GM13977 (cell line): ENCODE results near the gene NAP1L4.

Source experiments
- DNase-seq: peaks from one replicate; pipeline ENCODE4 v3.0.0; 2012; ENCODE audit warnings: low spot score
- in situ Hi-C: fragments of 300-500 bp; cut with MboI; formaldehyde crosslinking; loops from one replicate; pipeline ENCODE4 v1.12.0; 2022; ENCODE audit warnings: low sequenced_read_pairs, low pct_unique_long_range_greater_than_20kb, mixed read lengths, inconsistent platforms; ENCODE audit not compliant: unreplicated experiment
- TF ChIP-seq, protein P1 (sequence below): IDR thresholded peaks from 2 replicates; pipeline ENCODE4 v1.5.1; 2012; ENCODE audit warnings: mild to moderate bottlenecking, control low read depth; ENCODE audit not compliant: insufficient read depth; ENCODE audit errors: extremely low read depth, missing control alignments

The NAP1L4 gene

DNA sequence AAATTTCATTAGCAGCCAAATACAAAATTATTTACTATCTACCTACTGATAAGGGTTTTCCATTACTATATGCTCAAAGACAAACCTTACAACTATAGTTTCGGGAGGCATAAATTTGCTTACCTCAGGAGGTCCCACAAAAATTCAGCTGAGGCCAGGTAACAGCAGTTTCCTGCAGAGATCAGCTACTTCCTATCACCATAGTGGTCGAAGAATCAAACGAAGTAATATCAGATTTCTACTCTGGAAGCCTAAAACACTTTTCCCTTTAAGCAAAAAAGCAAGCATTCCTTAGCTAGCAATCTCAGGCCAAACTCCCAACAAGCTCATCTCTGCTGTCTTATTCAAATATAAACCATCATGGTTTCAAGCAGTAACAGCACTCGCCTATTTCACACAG, 3.1 kb downstream of the NAP1L4 start:
- no peak for DNase-seq
- in situ Hi-C loops: no loop called here
- TF ChIP-seq, protein P1, sequence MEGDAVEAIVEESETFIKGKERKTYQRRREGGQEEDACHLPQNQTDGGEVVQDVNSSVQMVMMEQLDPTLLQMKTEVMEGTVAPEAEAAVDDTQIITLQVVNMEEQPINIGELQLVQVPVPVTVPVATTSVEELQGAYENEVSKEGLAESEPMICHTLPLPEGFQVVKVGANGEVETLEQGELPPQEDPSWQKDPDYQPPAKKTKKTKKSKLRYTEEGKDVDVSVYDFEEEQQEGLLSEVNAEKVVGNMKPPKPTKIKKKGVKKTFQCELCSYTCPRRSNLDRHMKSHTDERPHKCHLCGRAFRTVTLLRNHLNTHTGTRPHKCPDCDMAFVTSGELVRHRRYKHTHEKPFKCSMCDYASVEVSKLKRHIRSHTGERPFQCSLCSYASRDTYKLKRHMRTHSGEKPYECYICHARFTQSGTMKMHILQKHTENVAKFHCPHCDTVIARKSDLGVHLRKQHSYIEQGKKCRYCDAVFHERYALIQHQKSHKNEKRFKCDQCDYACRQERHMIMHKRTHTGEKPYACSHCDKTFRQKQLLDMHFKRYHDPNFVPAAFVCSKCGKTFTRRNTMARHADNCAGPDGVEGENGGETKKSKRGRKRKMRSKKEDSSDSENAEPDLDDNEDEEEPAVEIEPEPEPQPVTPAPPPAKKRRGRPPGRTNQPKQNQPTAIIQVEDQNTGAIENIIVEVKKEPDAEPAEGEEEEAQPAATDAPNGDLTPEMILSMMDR: no peak

DNA sequence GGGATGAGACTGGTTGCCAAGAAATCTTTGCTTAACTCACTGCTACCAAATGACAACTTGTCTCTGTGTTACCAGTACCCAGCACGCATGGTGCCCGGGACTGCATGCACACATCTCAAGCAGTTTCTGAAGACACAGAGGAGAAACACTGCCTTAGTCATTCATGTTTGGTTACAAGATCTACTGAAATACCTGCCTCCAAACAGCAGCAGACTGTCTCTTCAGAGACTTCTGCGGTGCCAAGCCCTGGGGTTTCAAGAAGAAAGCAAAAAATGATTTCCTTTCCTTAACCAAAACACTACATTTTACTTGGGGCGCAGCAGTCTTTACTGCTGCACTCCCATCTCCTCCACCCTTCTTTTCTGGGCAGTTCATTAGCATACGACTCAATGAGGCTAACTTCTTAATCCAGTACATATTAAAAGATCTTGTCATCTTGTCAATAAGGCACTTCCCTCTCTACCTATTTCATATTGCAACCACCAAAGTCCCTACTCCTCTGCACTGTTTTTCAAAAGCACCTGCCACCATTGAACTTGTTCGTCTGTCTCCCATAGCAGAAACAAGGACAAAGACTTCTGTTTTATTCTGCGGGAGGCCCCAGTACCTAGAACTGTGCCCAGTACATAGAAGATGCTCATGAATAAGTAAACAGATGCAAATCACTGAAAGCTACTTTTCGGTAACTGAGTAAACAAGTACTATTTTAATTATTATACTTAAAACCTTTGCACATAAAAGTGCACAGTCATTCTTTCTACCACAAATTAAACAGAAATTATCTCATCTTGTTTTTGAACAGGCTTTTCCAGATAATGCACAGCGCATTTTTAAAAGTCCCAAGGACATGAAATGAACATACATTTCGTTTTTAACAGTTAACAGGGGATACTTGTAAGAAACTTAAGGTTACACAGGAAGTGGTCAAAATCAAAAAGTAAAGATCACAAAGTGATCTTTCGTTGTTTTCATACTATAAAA, 4.0 kb downstream of the NAP1L4 start:
- in situ Hi-C loops: no loop called here
- TF ChIP-seq, protein P1: no peak
- no peak for DNase-seq

DNA sequence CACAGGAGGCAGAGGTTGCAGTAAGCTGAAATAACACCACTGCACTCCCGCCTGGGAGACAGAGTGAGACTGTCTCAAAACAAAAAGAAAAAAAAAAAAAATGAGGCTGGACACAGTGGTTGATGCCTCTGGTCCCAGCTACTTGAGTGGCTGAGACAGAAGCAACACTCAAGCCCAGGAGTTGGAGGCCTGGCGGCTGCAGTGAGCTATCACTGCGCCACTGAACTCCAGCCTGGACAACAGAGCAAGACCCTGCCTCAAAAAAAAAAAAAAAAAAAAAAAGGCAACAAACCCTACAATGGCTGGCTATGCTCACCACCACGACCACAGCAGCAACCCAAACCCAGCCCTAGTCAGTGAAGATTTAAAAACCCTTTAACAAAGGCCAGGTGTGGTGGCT, 8.2 kb downstream of the NAP1L4 start:
- in situ Hi-C loops: no loop called here
- TF ChIP-seq, protein P1: no peak
- DNase-seq: no peak

DNA sequence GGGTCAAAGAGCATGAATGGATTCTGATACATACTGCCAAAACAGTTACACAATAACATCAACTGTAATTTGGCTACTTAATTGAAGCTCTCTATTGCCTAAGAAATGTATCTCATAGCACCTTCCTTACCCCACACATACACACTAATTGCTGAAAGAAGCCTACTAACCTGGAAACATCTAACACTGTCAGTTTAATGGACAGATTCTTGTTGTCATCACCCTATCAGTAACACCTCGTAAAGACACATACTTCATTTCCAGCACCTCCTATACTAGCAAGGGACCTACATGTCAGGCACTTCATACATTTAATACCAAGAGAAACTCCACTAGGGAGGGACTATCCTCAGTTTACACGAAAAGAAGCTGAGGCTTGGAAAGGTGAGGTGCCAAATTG, 9.9 kb downstream of the NAP1L4 start:
- TF ChIP-seq, protein P1: no peak
- in situ Hi-C loops: no loop called here
- DNase-seq: no peak

DNA sequence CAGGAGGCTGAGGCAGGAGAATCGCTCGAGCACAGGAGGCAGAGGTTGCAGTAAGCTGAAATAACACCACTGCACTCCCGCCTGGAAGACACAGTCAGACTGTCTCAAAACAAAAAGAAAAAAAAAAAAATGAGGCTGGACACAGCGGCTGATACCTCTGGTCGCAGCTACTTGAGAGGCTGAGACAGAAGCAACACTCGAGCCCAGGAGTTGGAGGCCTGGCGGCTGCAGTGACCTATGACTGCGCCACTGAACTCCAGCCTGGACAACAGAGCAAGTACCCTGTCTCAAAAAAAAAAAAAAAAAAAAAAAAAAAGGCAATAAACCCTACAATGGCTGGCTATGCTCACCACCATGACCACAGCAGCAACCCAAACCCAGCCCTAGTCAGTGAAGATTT, 11.0 kb downstream of the NAP1L4 start:
- in situ Hi-C loops: no loop called here
- DNase-seq: no peak
- TF ChIP-seq, protein P1: no peak

DNA sequence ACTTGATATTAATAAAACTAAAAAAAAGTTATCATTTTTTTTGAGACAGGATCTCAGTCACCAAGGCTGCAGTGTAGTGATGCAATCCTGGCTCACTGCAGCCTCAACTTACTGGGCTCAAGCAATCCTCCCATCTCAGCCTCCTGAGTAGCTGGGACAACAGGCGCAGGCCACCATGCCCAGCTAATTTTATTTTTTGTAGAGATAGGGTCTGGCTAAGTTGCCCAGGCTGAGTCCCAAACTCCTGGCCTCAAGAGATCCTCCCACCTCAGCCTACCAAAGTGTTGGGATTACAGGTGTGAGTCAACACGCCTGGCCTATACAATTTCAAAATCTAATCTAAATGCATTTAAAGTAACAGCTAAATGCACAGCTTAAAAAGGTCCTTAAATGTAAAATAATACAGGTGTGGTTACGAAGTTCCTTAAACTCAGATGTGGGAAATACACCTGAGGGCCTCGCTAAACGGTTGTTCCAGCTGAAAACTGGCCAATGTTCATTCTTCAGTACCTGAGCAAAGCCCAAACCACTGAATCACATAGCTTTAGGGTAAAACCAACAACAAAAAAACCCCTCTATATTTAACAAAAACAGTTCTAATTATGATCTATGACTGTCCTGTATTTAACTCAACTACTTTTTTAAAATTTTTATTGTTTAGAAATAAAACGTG, 11.8 kb downstream of the NAP1L4 start:
- TF ChIP-seq, protein P1: no peak
- in situ Hi-C loops: no loop called here
- no peak for DNase-seq
